ENCODE data around the gene CACFD1.

- TF ChIP-seq POLR2A (IDR thresholded peaks at IDR 0.05; ENCODE audit: borderline replicate concordance, extremely low read depth, insufficient read depth, insufficient read length) (no peak), SIN3A (IDR thresholded peaks at IDR 0.05; ENCODE audit: low read depth) (no peak), FOSL1 (IDR thresholded peaks at IDR 0.05; ENCODE audit: low read depth) (no peak), YY1 (IDR thresholded peaks at IDR 0.05; ENCODE audit: extremely low read depth, insufficient replicate concordance, low read depth, low read length) (no peak), ZNF274 (IDR thresholded peaks at IDR 0.05; ENCODE audit: low read depth, low read length) (no peak), POLR2AphosphoS5 (IDR thresholded peaks at IDR 0.05; ENCODE audit: low read depth, low read length) (no peak), CEBPB (IDR thresholded peaks at IDR 0.05; ENCODE audit: low read depth) (no peak)
- TF ChIP-seq, protein P1, sequence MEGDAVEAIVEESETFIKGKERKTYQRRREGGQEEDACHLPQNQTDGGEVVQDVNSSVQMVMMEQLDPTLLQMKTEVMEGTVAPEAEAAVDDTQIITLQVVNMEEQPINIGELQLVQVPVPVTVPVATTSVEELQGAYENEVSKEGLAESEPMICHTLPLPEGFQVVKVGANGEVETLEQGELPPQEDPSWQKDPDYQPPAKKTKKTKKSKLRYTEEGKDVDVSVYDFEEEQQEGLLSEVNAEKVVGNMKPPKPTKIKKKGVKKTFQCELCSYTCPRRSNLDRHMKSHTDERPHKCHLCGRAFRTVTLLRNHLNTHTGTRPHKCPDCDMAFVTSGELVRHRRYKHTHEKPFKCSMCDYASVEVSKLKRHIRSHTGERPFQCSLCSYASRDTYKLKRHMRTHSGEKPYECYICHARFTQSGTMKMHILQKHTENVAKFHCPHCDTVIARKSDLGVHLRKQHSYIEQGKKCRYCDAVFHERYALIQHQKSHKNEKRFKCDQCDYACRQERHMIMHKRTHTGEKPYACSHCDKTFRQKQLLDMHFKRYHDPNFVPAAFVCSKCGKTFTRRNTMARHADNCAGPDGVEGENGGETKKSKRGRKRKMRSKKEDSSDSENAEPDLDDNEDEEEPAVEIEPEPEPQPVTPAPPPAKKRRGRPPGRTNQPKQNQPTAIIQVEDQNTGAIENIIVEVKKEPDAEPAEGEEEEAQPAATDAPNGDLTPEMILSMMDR (IDR thresholded peaks at IDR 0.05 in 2 of 3, conservative IDR thresholded peaks at IDR 0.05 in 1 of 3; ENCODE audit: borderline replicate concordance in 1 of 3, insufficient read depth in 1 of 3, low read depth in 2 of 3, low read length in 2 of 3), result no peak
- TF ChIP-seq, protein P2, sequence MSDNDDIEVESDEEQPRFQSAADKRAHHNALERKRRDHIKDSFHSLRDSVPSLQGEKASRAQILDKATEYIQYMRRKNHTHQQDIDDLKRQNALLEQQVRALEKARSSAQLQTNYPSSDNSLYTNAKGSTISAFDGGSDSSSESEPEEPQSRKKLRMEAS (IDR thresholded peaks at IDR 0.05), result no peak
These were observed 46.3 kb downstream of the CACFD1 start for GRCh38 chr9:133505901-133506652.
